K562 (cell line): ENCODE results near the gene ZBTB48. TPM values are rescaled to one million over a fixed set of nuclear protein-coding genes. Genes with fewer than 3 reads are reported as not detected.

Source experiments
- ATAC-seq: fragments of 200-7000 bp; cut with Tn5 transposase; 3 replicates; pipeline ENCODE4 v1.9.1; 2020; ENCODE audit warnings: moderate library complexity
- BruUV-seq: library from RNA; stranded (reverse); fragments of 400-500 nt; replicated peaks from 2 replicates; lab custom pipeline; 2021; lab: Mats Ljungman, UMichigan
- CTCF ChIA-PET: fragments of 300-600 bp; formaldehyde crosslinking; extraction: SDS; loops from one replicate; lab custom pipeline; 2021; ENCODE audit warnings: low intra/inter-chr PET ratio; lab: Yijun Ruan, JAX
- POLR2A ChIA-PET: fragments of 300-600, 350-650 bp; sonication (Branson Sonifier 250); formaldehyde crosslinking; extraction: SDS; loops from one replicate; lab custom pipeline; 2021; ENCODE audit warnings: antibody characterized with exemption, inconsistent platforms; lab: Yijun Ruan, JAX
- DNase-seq, 4 experiments: peaks; one replicate each; pipeline versions ENCODE4 v3.0.0 to v3.0.0-alpha.2; 2011 to 2018; ENCODE audit warnings: low spot score in 3 of 4, mixed read lengths in 3 of 4; ENCODE audit errors: extremely low read depth in 1 of 4
- FAIRE-seq: peaks from 2 replicates; lab custom pipeline; 2011; peaks lifted over from hg19 to GRCh38; lab: Jason Lieb, UNC
- H2AFZ ChIP-seq: 2 replicates; pipeline ENCODE4 v1.6.0; 2011; ENCODE audit warnings: low read depth, low read length, control low read depth, inconsistent platforms
- H3K27ac ChIP-seq: fragments of 200-600 bp; 3 replicates; pipeline ENCODE4 v1.8.0; 2011; ENCODE audit warnings: low read depth, mild to moderate bottlenecking, control low read depth, inconsistent platforms, low read length, moderate library complexity, mixed read lengths; ENCODE audit errors: extremely low read depth
- H3K27me3 ChIP-seq, 2 experiments: fragments of 300-600 bp in 1 of 2; 2 replicates in 1 of 2; 3 replicates in 1 of 2; pipeline versions ENCODE4 v1.6.0 to v1.8.0; 2011; ENCODE audit warnings: inconsistent platforms in 2 of 2, low read length in 2 of 2, mild to moderate bottlenecking in 1 of 2, mixed read lengths in 1 of 2, moderate library complexity in 1 of 2; ENCODE audit not compliant: control insufficient read depth in 2 of 2, insufficient read depth in 2 of 2
- H3K36me3 ChIP-seq: fragments of 300-600 bp; 3 replicates; pipeline ENCODE4 v1.8.0; 2011; ENCODE audit warnings: mild to moderate bottlenecking, low read length, inconsistent platforms; ENCODE audit not compliant: control insufficient read depth, insufficient read depth
- H3K4me1 ChIP-seq, 2 experiments: fragments of 200-600 bp in 1 of 2; replicated peaks in 1 of 2; 2 replicates in 1 of 2; 3 replicates in 1 of 2; pipeline versions ENCODE4 v1.5.1 to v1.8.0; 2011; ENCODE audit warnings: inconsistent platforms in 2 of 2, low read length in 2 of 2, mild to moderate bottlenecking in 1 of 2, mixed read lengths in 1 of 2, moderate library complexity in 1 of 2; ENCODE audit not compliant: control insufficient read depth in 2 of 2, insufficient read depth in 2 of 2
- H3K4me2 ChIP-seq: 2 replicates; pipeline ENCODE4 v1.6.1; 2011; ENCODE audit warnings: low read length, control low read depth, inconsistent platforms, mixed read lengths; ENCODE audit not compliant: insufficient read depth
- H3K4me3 ChIP-seq: fragments of 200-600 bp; sonication (generic), shearing (Covaris generic); 2 replicates; pipeline ENCODE4 v1.5.1; 2016; ENCODE audit warnings: control low read depth, inconsistent platforms
- H3K79me2 ChIP-seq: fragments of 200-600 bp; 3 replicates; pipeline ENCODE4 v1.8.0; 2011; ENCODE audit warnings: low read length, inconsistent platforms; ENCODE audit not compliant: control insufficient read depth, insufficient read depth
- H3K9ac ChIP-seq, 2 experiments: 2 replicates each; pipeline versions ENCODE4 v1.6.0 to v1.6.1; 2011; ENCODE audit warnings: low read depth in 2 of 2, low read length in 2 of 2, control low read depth in 1 of 2, inconsistent platforms in 1 of 2, mild to moderate bottlenecking in 1 of 2, mixed read lengths in 1 of 2; ENCODE audit not compliant: insufficient read depth in 1 of 2
- H3K9me1 ChIP-seq: one replicate; pipeline ENCODE4 v1.6.0; 2011; ENCODE audit warnings: inconsistent platforms, mild to moderate bottlenecking, low read length, moderate library complexity; ENCODE audit not compliant: control insufficient read depth, insufficient read depth
- H3K9me3 ChIP-seq: replicated peaks from 2 replicates; pipeline ENCODE4 v1.5.1; 2011; ENCODE audit warnings: low read depth, low read length, inconsistent platforms; ENCODE audit not compliant: control insufficient read depth, insufficient read depth
- H4K20me1 ChIP-seq: replicated peaks from 2 replicates; pipeline ENCODE4 v1.6.1; 2011; ENCODE audit warnings: low read length, inconsistent platforms, mixed read lengths; ENCODE audit not compliant: control insufficient read depth, insufficient read depth
- ARHGAP35 ChIP-seq: fragments of 450-650 bp; IDR thresholded peaks from 2 replicates; pipeline ENCODE4 v1.6.1; 2018; ENCODE audit not compliant: partially characterized antibody
- BDP1 ChIP-seq: IDR thresholded peaks from 3 replicates; pipeline ENCODE4 v1.6.1; 2011; ENCODE audit not compliant: insufficient read length, insufficient read depth
- FOXK1 ChIP-seq: sonication (generic); formaldehyde crosslinking; IDR thresholded peaks from 2 replicates; pipeline ENCODE4 v1.8.0; 2022; ENCODE audit warnings: missing genetic modification reagents, mild to moderate bottlenecking, borderline replicate concordance
- MIER1 ChIP-seq: fragments of 450-650 bp; IDR thresholded peaks from 2 replicates; pipeline ENCODE4 v1.6.1; 2016; ENCODE audit warnings: antibody characterized with exemption, mild to moderate bottlenecking, low read depth
- NFXL1 ChIP-seq: fragments of 450-650 bp; formaldehyde crosslinking; IDR thresholded peaks from 2 replicates; pipeline ENCODE4 v1.4.0; 2021; ENCODE audit warnings: mild to moderate bottlenecking
- NR3C1 ChIP-seq: sonication (generic); formaldehyde crosslinking; IDR thresholded peaks from 2 replicates; pipeline ENCODE4 v1.8.1; 2022; ENCODE audit warnings: missing genetic modification reagents
- PCBP2 ChIP-seq: fragments of 200-400 bp; formaldehyde crosslinking; IDR thresholded peaks from 2 replicates; pipeline ENCODE4 v1.6.1; 2018; ENCODE audit warnings: low read length, low read depth, mild to moderate bottlenecking, moderate library complexity; ENCODE audit not compliant: poor library complexity, severe bottlenecking
- RCOR1 ChIP-seq, 2 experiments: IDR thresholded peaks; 2 replicates each; pipeline ENCODE4 v1.6.1; 2012; ENCODE audit warnings: low read depth in 2 of 2, low read length in 2 of 2, borderline replicate concordance in 1 of 2, improper control_type of control experiment in 1 of 2
- TAL1 ChIP-seq: fragments of 450-650 bp; IDR thresholded peaks from 2 replicates; pipeline ENCODE4 v1.6.1; 2016; ENCODE audit warnings: mild to moderate bottlenecking
- ZNF12 ChIP-seq: sonication (generic); formaldehyde crosslinking; IDR thresholded peaks from 2 replicates; pipeline ENCODE4 v1.4.0; 2020; ENCODE audit warnings: mild to moderate bottlenecking, missing genetic modification reagents
- ZNF41 ChIP-seq: fragments of 250-450 bp; sonication (Bioruptor Pico); conservative IDR thresholded peaks from 2 replicates; pipeline ENCODE4 v1.4.0; 2020; ENCODE audit warnings: mild to moderate bottlenecking
- ZNF583 ChIP-seq: fragments of 250-450 bp; sonication (Bioruptor Pico); IDR thresholded peaks from 2 replicates; pipeline ENCODE4 v1.4.0; 2020
- ZNF707 ChIP-seq: fragments of 250-450 bp; sonication (Bioruptor Pico); conservative IDR thresholded peaks from 2 replicates; pipeline ENCODE4 v1.8.0; 2022; ENCODE audit warnings: inconsistent platforms, mild to moderate bottlenecking, moderate library complexity
- WGBS: fragments of 100-300 bp; shearing (Covaris generic); methylation state at CpG from one replicate; pipeline ENCODE4 v1.1.6; 2016; ENCODE audit warnings: low coverage, mixed read lengths; ENCODE audit not compliant: insufficient coverage; ENCODE audit errors: missing lambda C conversion rate; 5-methylcytosine and 5-hydroxymethylcytosine counted together
- in situ Hi-C: fragments of 300-500 bp; cut with MboI; formaldehyde crosslinking; loops from 4 replicates; pipeline ENCODE4 v1.15.0; 2018; ENCODE audit warnings: inconsistent platforms, mixed read lengths
- intact Hi-C: fragments of 100-400 bp; cut with micrococcal nuclease; formaldehyde crosslinking; loops from 2 replicates; pipeline ENCODE4 v1.14.2; 2022
- polyA plus RNA-seq, 8 experiments: library from polyadenylated mRNA; depleted of rRNA in 4 of 8; stranded (reverse) in 5 of 8; unstranded in 3 of 8; fragments of >200 nt; fragmentation: Nextera tagmentation in 2 of 8; fragmentation: Illumina TruSeq in 1 of 8; extraction: Ambion mirVana in 2 of 8; extraction: Trizol in 1 of 8; gene quantifications; 2 replicates each; pipeline versions ENCODE4 v1.2.1 to v1.2.3, GENCODE V29; 2011 to 2014; ENCODE audit warnings: inconsistent platforms in 1 of 8, missing spikeins in 1 of 8
- total RNA-seq, 7 experiments: library from RNA; depleted of rRNA in 6 of 7; stranded (reverse); fragments of >200 nt in 6 of 7; fragmentation: Illumina TruSeq in 2 of 7; extraction: Trizol in 2 of 7; gene quantifications; 2 replicates each; pipeline versions ENCODE4 v1.2.1 to v1.2.3, GENCODE V29; 2011 to 2021; ENCODE audit warnings: low replicate concordance in 1 of 7
- TF ChIP-seq, protein P1 (sequence below): sonication (generic); formaldehyde crosslinking; IDR thresholded peaks from 2 replicates; pipeline ENCODE4 v1.8.1; 2023; ENCODE audit warnings: mild to moderate bottlenecking, missing genetic modification reagents
- TF ChIP-seq, protein P2 (sequence below): fragments of 450-650 bp; IDR thresholded peaks from 2 replicates; pipeline ENCODE4 v1.6.1; 2016; ENCODE audit warnings: missing biosample characterization, missing genetic modification characterization
- TF ChIP-seq, protein P3 (sequence below): fragments of 450-650 bp; conservative IDR thresholded peaks from 2 replicates; pipeline ENCODE4 v1.6.1; 2016; ENCODE audit warnings: missing genetic modification characterization, low read depth, mild to moderate bottlenecking, missing compliant biosample characterization, moderate library complexity
- TF ChIP-seq, protein P4 (sequence below): fragments of 200-400 bp; formaldehyde crosslinking; IDR thresholded peaks from 2 replicates; pipeline ENCODE4 v1.6.1; 2017; ENCODE audit warnings: mild to moderate bottlenecking, low read depth, low read length, moderate library complexity

ZBTB48 gene
- total and polyA plus RNA-seq, 9 of the 15 experiments (the other 6 are each of a cell fraction or from before 2014, with no cell fraction given), result 1.9 to 66.9 (median 29.5) TPM

DNA sequence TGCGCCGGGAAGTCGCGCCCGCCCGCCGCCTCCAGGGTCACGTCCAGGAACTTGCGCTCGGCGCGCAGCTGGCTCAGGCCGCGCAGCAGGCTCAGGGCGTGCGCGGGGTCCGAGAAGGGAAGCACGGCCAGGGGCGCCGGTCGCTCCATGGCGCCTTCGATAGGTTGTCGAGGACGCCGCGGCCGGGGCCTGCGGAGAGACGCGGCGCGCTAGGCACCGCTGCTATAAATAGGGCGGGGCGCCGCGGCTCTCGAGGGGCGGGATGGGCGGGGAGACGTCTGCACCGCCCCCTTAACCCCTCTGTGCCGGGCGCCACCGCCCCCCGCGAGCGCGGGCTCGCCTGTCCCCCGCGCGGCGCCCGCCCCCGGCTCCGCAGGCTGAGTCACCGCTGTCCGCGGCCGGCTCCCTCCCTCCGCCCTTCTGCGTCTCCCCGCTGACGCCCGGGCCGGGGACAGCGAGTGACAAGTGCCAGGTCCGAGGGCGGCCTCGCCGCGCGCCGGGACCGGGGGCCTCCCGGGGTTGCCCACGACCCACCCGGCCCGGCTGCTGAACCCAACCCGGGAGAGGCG lies 23.0 kb downstream of the ZBTB48 start, which contains the start of gene KLHL21:
Gene KLHL21, minus strand, starts transcription at position 201 of the 569 bp plus-strand sequence. Its CDS starts 52 bp downstream, at position 149.
- in situ Hi-C loops (no loop called here), intact Hi-C loops (no loop called here)
- POLR2A ChIA-PET, result interaction anchor here (0.6 to 10.7 kb wide), 16 partner anchors 8 to 717 kb away, joined by 3 to 221 read pairs (median 4); partner anchors contain the start of genes PHF13, THAP3 and ZBTB48
- no peak for FAIRE-seq
- H4K20me1 ChIP-seq, result peaks cover 33% of the 10 kb centered on the region
- peaks cover 29% of the 10 kb centered on the region; the same call in 2 of the 3 replicates for H3K36me3 ChIP-seq
- DNase-seq, result peak; percentile 93 to 98 (median 96)
- CTCF ChIA-PET, result no interaction called here
- H3K9me1 ChIP-seq, result peaks cover 14% of the 10 kb centered on the region
- H3K4me2 ChIP-seq, result peak within 1 kb of the TSS; percentile 99
- H3K4me1 ChIP-seq, result peaks cover 33 to 56% of the 10 kb centered on the region in 2 experiments
- H3K4me3 ChIP-seq, result peak within 1 kb of the TSS; percentile 89
- peak within 1 kb of the TSS; percentile 95 to 100 for H3K9ac ChIP-seq
- H3K79me2 ChIP-seq, result peaks cover 47% of the 10 kb centered on the region
- H3K9me3 ChIP-seq, result no peaks in the 10 kb centered on the region
- ATAC-seq, result peak; percentile 84
- peak within 1 kb of the TSS; percentile 100 for H2AFZ ChIP-seq
- peak within 1 kb of the TSS; percentile 99 for H3K27ac ChIP-seq
- no peaks in the 10 kb centered on the region for H3K27me3 ChIP-seq
- BruUV-seq, result no TSS peak
- under 1% methylated on average over 36 of the region's 84 CpGs for WGBS
- TF ChIP-seq MIER1 (no peak), ZNF41 (CRISPR knock-in tag) (no peak), TAL1 (no peak), NR3C1 (CRISPR knock-in tag) (no peak; the same call in 1 of the 2 replicates), BDP1 (no peak), ZNF12 (CRISPR knock-in tag) (no peak; the same call in 1 of the 2 replicates), FOXK1 (no peak), NFXL1 (CRISPR knock-in tag) (no peak), ARHGAP35 (no peak), RCOR1 (IDR thresholded peaks at IDR 0.05; ENCODE audit: borderline replicate concordance in 1 of 2, low read depth in 2 of 2, low read length in 2 of 2) (no peak; a peak in 2 of 4 replicates), ZNF707 (CRISPR knock-in tag) (no peak), ZNF583 (CRISPR knock-in tag) (no peak), PCBP2 (peak; percentile 60)
- TF ChIP-seq, protein P1, sequence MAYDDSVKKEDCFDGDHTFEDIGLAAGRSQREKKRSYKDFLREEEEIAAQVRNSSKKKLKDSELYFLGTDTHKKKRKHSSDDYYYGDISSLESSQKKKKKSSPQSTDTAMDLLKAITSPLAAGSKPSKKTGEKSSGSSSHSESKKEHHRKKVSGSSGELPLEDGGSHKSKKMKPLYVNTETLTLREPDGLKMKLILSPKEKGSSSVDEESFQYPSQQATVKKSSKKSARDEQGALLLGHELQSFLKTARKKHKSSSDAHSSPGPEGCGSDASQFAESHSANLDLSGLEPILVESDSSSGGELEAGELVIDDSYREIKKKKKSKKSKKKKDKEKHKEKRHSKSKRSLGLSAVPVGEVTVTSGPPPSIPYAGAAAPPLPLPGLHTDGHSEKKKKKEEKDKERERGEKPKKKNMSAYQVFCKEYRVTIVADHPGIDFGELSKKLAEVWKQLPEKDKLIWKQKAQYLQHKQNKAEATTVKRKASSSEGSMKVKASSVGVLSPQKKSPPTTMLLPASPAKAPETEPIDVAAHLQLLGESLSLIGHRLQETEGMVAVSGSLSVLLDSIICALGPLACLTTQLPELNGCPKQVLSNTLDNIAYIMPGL, result 0 out of 2 replicates have a peak, but pooled peaks have one; percentile 60
- TF ChIP-seq, protein P2, sequence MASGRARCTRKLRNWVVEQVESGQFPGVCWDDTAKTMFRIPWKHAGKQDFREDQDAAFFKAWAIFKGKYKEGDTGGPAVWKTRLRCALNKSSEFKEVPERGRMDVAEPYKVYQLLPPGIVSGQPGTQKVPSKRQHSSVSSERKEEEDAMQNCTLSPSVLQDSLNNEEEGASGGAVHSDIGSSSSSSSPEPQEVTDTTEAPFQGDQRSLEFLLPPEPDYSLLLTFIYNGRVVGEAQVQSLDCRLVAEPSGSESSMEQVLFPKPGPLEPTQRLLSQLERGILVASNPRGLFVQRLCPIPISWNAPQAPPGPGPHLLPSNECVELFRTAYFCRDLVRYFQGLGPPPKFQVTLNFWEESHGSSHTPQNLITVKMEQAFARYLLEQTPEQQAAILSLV (tag), result no peak
- TF ChIP-seq, protein P3, sequence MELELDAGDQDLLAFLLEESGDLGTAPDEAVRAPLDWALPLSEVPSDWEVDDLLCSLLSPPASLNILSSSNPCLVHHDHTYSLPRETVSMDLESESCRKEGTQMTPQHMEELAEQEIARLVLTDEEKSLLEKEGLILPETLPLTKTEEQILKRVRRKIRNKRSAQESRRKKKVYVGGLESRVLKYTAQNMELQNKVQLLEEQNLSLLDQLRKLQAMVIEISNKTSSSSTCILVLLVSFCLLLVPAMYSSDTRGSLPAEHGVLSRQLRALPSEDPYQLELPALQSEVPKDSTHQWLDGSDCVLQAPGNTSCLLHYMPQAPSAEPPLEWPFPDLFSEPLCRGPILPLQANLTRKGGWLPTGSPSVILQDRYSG, result no peak
- TF ChIP-seq, protein P4, sequence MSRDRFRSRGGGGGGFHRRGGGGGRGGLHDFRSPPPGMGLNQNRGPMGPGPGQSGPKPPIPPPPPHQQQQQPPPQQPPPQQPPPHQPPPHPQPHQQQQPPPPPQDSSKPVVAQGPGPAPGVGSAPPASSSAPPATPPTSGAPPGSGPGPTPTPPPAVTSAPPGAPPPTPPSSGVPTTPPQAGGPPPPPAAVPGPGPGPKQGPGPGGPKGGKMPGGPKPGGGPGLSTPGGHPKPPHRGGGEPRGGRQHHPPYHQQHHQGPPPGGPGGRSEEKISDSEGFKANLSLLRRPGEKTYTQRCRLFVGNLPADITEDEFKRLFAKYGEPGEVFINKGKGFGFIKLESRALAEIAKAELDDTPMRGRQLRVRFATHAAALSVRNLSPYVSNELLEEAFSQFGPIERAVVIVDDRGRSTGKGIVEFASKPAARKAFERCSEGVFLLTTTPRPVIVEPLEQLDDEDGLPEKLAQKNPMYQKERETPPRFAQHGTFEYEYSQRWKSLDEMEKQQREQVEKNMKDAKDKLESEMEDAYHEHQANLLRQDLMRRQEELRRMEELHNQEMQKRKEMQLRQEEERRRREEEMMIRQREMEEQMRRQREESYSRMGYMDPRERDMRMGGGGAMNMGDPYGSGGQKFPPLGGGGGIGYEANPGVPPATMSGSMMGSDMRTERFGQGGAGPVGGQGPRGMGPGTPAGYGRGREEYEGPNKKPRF, result no peak
